Activated naive CD8-positive, alpha-beta T cell treated with anti-CD3 and anti-CD28 coated beads, Interleukin-2, amount 10 ng/mL, durations not matched to agents 7 days and 5 days (primary cell): ENCODE measurements around the gene MAPK8IP2. TPM values are rescaled to one million over a fixed set of nuclear protein-coding genes. Genes with fewer than 3 reads are reported as not detected.
"Not testable (repeated sequence)": the region's sequence is repeated elsewhere in the genome, so short reads cannot be mapped to it uniquely, and the experiment has no call there.

Source experiments
- ATAC-seq: fragments of 150-1000 bp; cut with Tn5 transposase; one replicate; pipeline ENCODE4 v1.10.0; 2021; ENCODE audit warnings: low read depth, moderate library complexity
- POLR2A ChIA-PET: fragments of 350-600 bp; sonication (Branson Sonifier 250); formaldehyde crosslinking; loops from one replicate; lab custom pipeline; 2021; ENCODE audit warnings: antibody characterized with exemption; lab: Charles Lee
- DNase-seq: peaks from one replicate; pipeline ENCODE4 v3.0.0; 2021
- H3K27ac Mint-ChIP-seq: one replicate; pipeline ENCODE4 v1.8.0; 2022; ENCODE audit warnings: mild to moderate bottlenecking, mixed read lengths
- H3K27me3 Mint-ChIP-seq: one replicate; pipeline ENCODE4 v1.8.0; 2022; ENCODE audit warnings: mild to moderate bottlenecking, moderate library complexity, mixed read lengths
- H3K36me3 Mint-ChIP-seq: one replicate; pipeline ENCODE4 v1.8.0; 2021; ENCODE audit warnings: mild to moderate bottlenecking, mixed read lengths
- H3K4me1 Mint-ChIP-seq: one replicate; pipeline ENCODE4 v1.8.0; 2021; ENCODE audit warnings: mixed read lengths
- H3K4me3 Mint-ChIP-seq: one replicate; pipeline ENCODE4 v1.8.0; 2022; ENCODE audit warnings: mild to moderate bottlenecking, moderate library complexity, mixed read lengths
- H3K9me3 Mint-ChIP-seq: one replicate; pipeline ENCODE4 v1.8.0; 2021; ENCODE audit warnings: mixed read lengths
- total RNA-seq, 2 experiments: library from RNA; stranded (reverse); gene quantifications; one replicate each; pipeline ENCODE4 v1.2.3, GENCODE V29; 2021

The MAPK8IP2 gene
- total RNA-seq, 2 experiments from 2014 or later, result 0.28 to 0.39 TPM

- POLR2A ChIA-PET, result interaction anchor here (0.6 to 3.3 kb wide), 8 partner anchors 46 to 384 kb away, joined by 3 to 19 read pairs (median 4); partner anchors contain the start of genes CHKB, KLHDC7B, LMF2 and NCAPH2
- H3K4me3 Mint-ChIP-seq, result peak within 1 kb of the TSS; percentile 77
- no peaks in the 10 kb centered on the region for H3K9me3 Mint-ChIP-seq
- no peaks in the 10 kb centered on the region for H3K27me3 Mint-ChIP-seq
- peak within 1 kb of the TSS; percentile 82 for H3K27ac Mint-ChIP-seq
- ATAC-seq, result peak; percentile 95
- H3K36me3 Mint-ChIP-seq, result peaks cover 3% of the 10 kb centered on the region
- DNase-seq, result peak; percentile 82
- peaks cover 15% of the 10 kb centered on the region for H3K4me1 Mint-ChIP-seq
Measured at GRCh38 chr22:50627642-50628542, 27.3 kb downstream of the MAPK8IP2 start, which contains the start of gene ARSA. Gene ARSA, minus strand, starts transcription at chr22:50628152. Its CDS starts 373 bp downstream, at chr22:50627779.

GRCh38 chr22:50628543-50629134 lies 28.0 kb downstream of the MAPK8IP2 start:
- DNase-seq, result no peak
- Mint-ChIP-seq H3K27ac (peak overlapping the region; percentile 72), H3K27me3 (no peaks in the 10 kb centered on the region), H3K4me1 (peaks cover 13% of the 10 kb centered on the region), H3K36me3 (peaks cover 3% of the 10 kb centered on the region), H3K9me3 (no peaks in the 10 kb centered on the region), H3K4me3 (peak overlapping the region; percentile 77)
- POLR2A ChIA-PET, result interaction anchor here (1.1 to 3.3 kb wide), 4 partner anchors 83 to 384 kb away, joined by 3 to 19 read pairs (median 4); partner anchors contain the start of genes KLHDC7B, SCO2 and TUBGCP6
- ATAC-seq, result no peak

- H3K4me1 Mint-ChIP-seq, result peaks cover 11% of the 10 kb centered on the region
- no peaks in the 10 kb centered on the region for H3K9me3 Mint-ChIP-seq
- H3K36me3 Mint-ChIP-seq, result no peaks in the 10 kb centered on the region
- H3K4me3 Mint-ChIP-seq, result no peak overlapping the region
- H3K27ac Mint-ChIP-seq, result no peak overlapping the region
- no peaks in the 10 kb centered on the region for H3K27me3 Mint-ChIP-seq
- ATAC-seq (no peak), DNase-seq (no peak)
- POLR2A ChIA-PET, result interaction anchor here (0.8 to 1.2 kb wide), 2 partner anchors 9 to 105 kb away, joined by 5 read pairs; partner anchors contain the start of gene SCO2
Measured at GRCh38 chr22:50630376-50630775, 29.8 kb downstream of the MAPK8IP2 start.

GRCh38 chr22:50633086-50633485 lies 32.5 kb downstream of the MAPK8IP2 start:
- Mint-ChIP-seq H3K36me3 (peaks cover 2% of the 10 kb centered on the region), H3K9me3 (peaks cover 3% of the 10 kb centered on the region), H3K27ac (no peak overlapping the region), H3K27me3 (no peaks in the 10 kb centered on the region), H3K4me3 (no peak overlapping the region), H3K4me1 (peaks cover 9% of the 10 kb centered on the region)
- POLR2A ChIA-PET, result interaction anchor here (1.0 kb wide), 1 partner anchor 12 kb away, joined by 4 read pairs; no protein-coding TSS in a partner anchor
- ATAC-seq, result no peak
- DNase-seq, result no peak

- Mint-ChIP-seq H3K36me3 (peaks cover 2% of the 10 kb centered on the region), H3K9me3 (peaks cover 3% of the 10 kb centered on the region), H3K27ac (no peak overlapping the region), H3K4me3 (no peak overlapping the region), H3K27me3 (no peaks in the 10 kb centered on the region), H3K4me1 (peaks cover 4% of the 10 kb centered on the region)
- POLR2A ChIA-PET, result interaction anchor here (1.0 kb wide), 1 partner anchor 13 kb away, joined by 4 read pairs; no protein-coding TSS in a partner anchor
- DNase-seq, result no peak
- ATAC-seq, result no peak
Measured at GRCh38 chr22:50633771-50634170, 33.2 kb downstream of the MAPK8IP2 start.

- peaks cover 2% of the 10 kb centered on the region for H3K27me3 Mint-ChIP-seq
- DNase-seq, result no peak
- H3K4me1 Mint-ChIP-seq, result peaks cover 2% of the 10 kb centered on the region
- no peak overlapping the region for H3K27ac Mint-ChIP-seq
- peaks cover 3% of the 10 kb centered on the region for H3K9me3 Mint-ChIP-seq
- no peak for ATAC-seq
- peaks cover 2% of the 10 kb centered on the region for H3K36me3 Mint-ChIP-seq
- no peak overlapping the region for H3K4me3 Mint-ChIP-seq
- POLR2A ChIA-PET, result no interaction called here
Measured at GRCh38 chr22:50635591-50635990, 35.0 kb downstream of the MAPK8IP2 start.

GRCh38 chr22:50640296-50640695 lies 39.7 kb downstream of the MAPK8IP2 start:
- H3K27me3 Mint-ChIP-seq, POLR2A ChIA-PET, H3K36me3 Mint-ChIP-seq, H3K9me3 Mint-ChIP-seq, H3K27ac Mint-ChIP-seq, H3K4me3 Mint-ChIP-seq, DNase-seq, H3K4me1 Mint-ChIP-seq, ATAC-seq: not testable (repeated sequence)

GRCh38 chr22:50640857-50641647 lies 40.5 kb downstream of the MAPK8IP2 start:
- DNase-seq (no peak), ATAC-seq (no peak)
- no peaks in the 10 kb centered on the region for H3K36me3 Mint-ChIP-seq
- H3K4me3 Mint-ChIP-seq, result no peak overlapping the region
- no peak overlapping the region for H3K27ac Mint-ChIP-seq
- no peaks in the 10 kb centered on the region for H3K4me1 Mint-ChIP-seq
- POLR2A ChIA-PET, result no interaction called here
- H3K9me3 Mint-ChIP-seq, result no peaks in the 10 kb centered on the region
- H3K27me3 Mint-ChIP-seq, result peaks cover 8% of the 10 kb centered on the region

GRCh38 chr22:50641696-50642607 lies 41.4 kb downstream of the MAPK8IP2 start:
- no peak for ATAC-seq
- DNase-seq, result no peak
- Mint-ChIP-seq H3K4me3 (no peak overlapping the region), H3K36me3 (no peaks in the 10 kb centered on the region), H3K4me1 (no peaks in the 10 kb centered on the region), H3K9me3 (peaks cover 3% of the 10 kb centered on the region), H3K27ac (no peak overlapping the region), H3K27me3 (peaks cover 8% of the 10 kb centered on the region)
- POLR2A ChIA-PET, result no interaction called here

GRCh38 chr22:50643021-50643820 lies 42.6 kb downstream of the MAPK8IP2 start:
- H3K9me3 Mint-ChIP-seq, DNase-seq, H3K27me3 Mint-ChIP-seq, H3K4me3 Mint-ChIP-seq, ATAC-seq, H3K4me1 Mint-ChIP-seq, POLR2A ChIA-PET, H3K27ac Mint-ChIP-seq, H3K36me3 Mint-ChIP-seq: not testable (repeated sequence)

GRCh38 chr22:50643821-50644101 lies 43.2 kb downstream of the MAPK8IP2 start:
- DNase-seq, ATAC-seq, H3K36me3 Mint-ChIP-seq, H3K27ac Mint-ChIP-seq, H3K9me3 Mint-ChIP-seq, H3K4me1 Mint-ChIP-seq, H3K27me3 Mint-ChIP-seq, POLR2A ChIA-PET, H3K4me3 Mint-ChIP-seq: not testable (repeated sequence)

- peaks cover 11% of the 10 kb centered on the region for H3K27me3 Mint-ChIP-seq
- no peaks in the 10 kb centered on the region for H3K36me3 Mint-ChIP-seq
- no peak overlapping the region for H3K27ac Mint-ChIP-seq
- ATAC-seq, result no peak
- peaks cover 5% of the 10 kb centered on the region for H3K9me3 Mint-ChIP-seq
- POLR2A ChIA-PET, result no interaction called here
- H3K4me1 Mint-ChIP-seq, result no peaks in the 10 kb centered on the region
- DNase-seq, result no peak
- no peak overlapping the region for H3K4me3 Mint-ChIP-seq
Measured at GRCh38 chr22:50653256-50653655, 52.7 kb downstream of the MAPK8IP2 start.
